H1 (cell line): ENCODE results near the gene HNF1A. TPM values are rescaled to one million over a fixed set of nuclear protein-coding genes. Genes with fewer than 3 reads are reported as not detected.

Experiments
- CHD2 ChIP-seq: IDR thresholded peaks from 2 replicates; pipeline ENCODE4 v1.6.1; 2012; ENCODE audit warnings: low read length, improper control_type of control experiment
- NANOG ChIP-seq: IDR thresholded peaks from 2 replicates; pipeline ENCODE4 v1.6.1; 2011; ENCODE audit warnings: low read length, low read depth, mild to moderate bottlenecking, inconsistent platforms; ENCODE audit not compliant: insufficient read depth, poor library complexity, severe bottlenecking
- POU5F1 ChIP-seq: IDR thresholded peaks from 2 replicates; pipeline ENCODE4 v1.6.1; 2011; ENCODE audit warnings: low read depth, mild to moderate bottlenecking, low read length, moderate library complexity
- RAD21 ChIP-seq, 2 experiments: IDR thresholded peaks in 1 of 2; conservative IDR thresholded peaks in 1 of 2; 2 replicates each; pipeline ENCODE4 v1.6.1; 2011; ENCODE audit warnings: low read depth in 2 of 2, low read length in 2 of 2, improper control_type of control experiment in 1 of 2, inconsistent platforms in 1 of 2, mild to moderate bottlenecking in 1 of 2, moderate library complexity in 1 of 2
- SIN3A ChIP-seq, 2 experiments: IDR thresholded peaks in 1 of 2; conservative IDR thresholded peaks in 1 of 2; 2 replicates each; pipeline ENCODE4 v1.6.1; 2011 to 2012; ENCODE audit warnings: low read length in 2 of 2, improper control_type of control experiment in 1 of 2, low read depth in 1 of 2, mild to moderate bottlenecking in 1 of 2
- SUZ12 ChIP-seq: fragments of 200-600 bp; sonication (generic); IDR thresholded peaks from 2 replicates; pipeline ENCODE4 v1.6.1; 2012; ENCODE audit warnings: mild to moderate bottlenecking, inconsistent platforms, low read length, moderate library complexity, mixed read lengths
- ZNF274 ChIP-seq: IDR thresholded peaks from 2 replicates; pipeline ENCODE4 v1.7.0; 2012; ENCODE audit warnings: low read length, borderline replicate concordance; ENCODE audit errors: extremely low read depth
- polyA plus RNA-seq, 7 experiments: library from polyadenylated mRNA; depleted of rRNA in 3 of 7; stranded (reverse) in 5 of 7; unstranded in 2 of 7; fragments of >200 nt in 5 of 7; fragments of 200-250 nt in 2 of 7; gene quantifications; 1 replicate in 5 of 7; 2 replicates in 1 of 7; 4 replicates in 1 of 7; pipeline versions ENCODE4 v1.2.1 to v1.2.3, GENCODE V29; 2011 to 2013; ENCODE audit warnings: missing spikeins in 2 of 7, mixed read lengths in 2 of 7
- total RNA-seq: library from RNA; stranded (reverse); fragmentation: NEBNext Ultra II Directional; extraction: Animal tissue kit (Norgen Biotek cat#: 25700); gene quantifications from 2 replicates; pipeline ENCODE4 v1.2.1, GENCODE V29; 2021
- TF ChIP-seq, protein P1 (sequence below): IDR thresholded peaks from 2 replicates; pipeline ENCODE4 v1.6.1; 2012; ENCODE audit warnings: inconsistent platforms

The HNF1A gene
- total and polyA plus RNA-seq, 2 of the 8 experiments (the other 6 are each of a cell fraction or from before 2014, with no cell fraction given): not detected

GRCh38 chr12:120930032-120930431 lies 48.3 kb upstream of the HNF1A start (continued):
- TF ChIP-seq POU5F1 (no peak), SIN3A (conservative IDR thresholded peaks at IDR 0.05 in 1 of 2, IDR thresholded peaks at IDR 0.05 in 1 of 2; ENCODE audit: low read depth in 1 of 2, low read length in 2 of 2) (no peak), ZNF274 (no peak), NANOG (no peak), RAD21 (IDR thresholded peaks at IDR 0.05 in 1 of 2, conservative IDR thresholded peaks at IDR 0.05 in 1 of 2; ENCODE audit: low read depth in 2 of 2, low read length in 2 of 2) (no peak), CHD2 (no peak), SUZ12 (no peak)
- TF ChIP-seq, protein P1, sequence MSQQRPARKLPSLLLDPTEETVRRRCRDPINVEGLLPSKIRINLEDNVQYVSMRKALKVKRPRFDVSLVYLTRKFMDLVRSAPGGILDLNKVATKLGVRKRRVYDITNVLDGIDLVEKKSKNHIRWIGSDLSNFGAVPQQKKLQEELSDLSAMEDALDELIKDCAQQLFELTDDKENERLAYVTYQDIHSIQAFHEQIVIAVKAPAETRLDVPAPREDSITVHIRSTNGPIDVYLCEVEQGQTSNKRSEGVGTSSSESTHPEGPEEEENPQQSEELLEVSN: no peak
